ENCODE measurements around the gene ZFAND3.
A peak's percentile ranks its signal among the peaks of the same experiment; 100 is the strongest.

Gene ZFAND3

GRCh38 chr6:38055203-38055589 lies 235.7 kb downstream of the ZFAND3 start:
- no peak for DNase-seq

GRCh38 chr6:38056361-38056760 lies 236.8 kb downstream of the ZFAND3 start:
- DNase-seq, result no peak

GRCh38 chr6:38057994-38058393 lies 238.5 kb downstream of the ZFAND3 start:
- DNase-seq, result peak in 1 of 5 donors; percentile 17

GRCh38 chr6:38062066-38062465 lies 242.5 kb downstream of the ZFAND3 start:
- DNase-seq, result no peak

GRCh38 chr6:38063973-38064372 lies 244.4 kb downstream of the ZFAND3 start:
- no peak for DNase-seq

- no peak for DNase-seq
Observed at GRCh38 chr6:38064431-38064830, 244.9 kb downstream of the ZFAND3 start.

- DNase-seq, result no peak
Observed at GRCh38 chr6:38065734-38066305, 246.3 kb downstream of the ZFAND3 start.

- DNase-seq, result no peak
Observed at GRCh38 chr6:38067263-38067980, 247.9 kb downstream of the ZFAND3 start.

GRCh38 chr6:38068854-38069590 lies 249.5 kb downstream of the ZFAND3 start:
- no peak for DNase-seq

GRCh38 chr6:38077488-38078030 lies 258.0 kb downstream of the ZFAND3 start:
- no peak for DNase-seq

- no peak for DNase-seq
Observed at GRCh38 chr6:38078671-38079070, 259.1 kb downstream of the ZFAND3 start.

- no peak for DNase-seq
Observed at GRCh38 chr6:38079107-38079506, 259.6 kb downstream of the ZFAND3 start.

GRCh38 chr6:38079537-38079936 lies 260.0 kb downstream of the ZFAND3 start:
- no peak for DNase-seq

GRCh38 chr6:38080360-38080759 lies 260.8 kb downstream of the ZFAND3 start:
- no peak for DNase-seq

GRCh38 chr6:38080889-38081288 lies 261.4 kb downstream of the ZFAND3 start:
- no peak for DNase-seq

GRCh38 chr6:38085031-38085430 lies 265.5 kb downstream of the ZFAND3 start:
- DNase-seq, result no peak

GRCh38 chr6:38086346-38086745 lies 266.8 kb downstream of the ZFAND3 start:
- no peak for DNase-seq

GRCh38 chr6:38088010-38088409 lies 268.5 kb downstream of the ZFAND3 start:
- no peak for DNase-seq

GRCh38 chr6:38088829-38089228 lies 269.3 kb downstream of the ZFAND3 start:
- no peak for DNase-seq

- DNase-seq, result no peak
Observed at GRCh38 chr6:38091613-38092012, 272.1 kb downstream of the ZFAND3 start.

- DNase-seq, result no peak
Observed at GRCh38 chr6:38092465-38092864, 272.9 kb downstream of the ZFAND3 start.

- no peak for DNase-seq
Observed at GRCh38 chr6:38092964-38093363, 273.4 kb downstream of the ZFAND3 start.

GRCh38 chr6:38095054-38095453 lies 275.5 kb downstream of the ZFAND3 start:
- DNase-seq, result no peak

- no peak for DNase-seq
Observed at GRCh38 chr6:38099221-38099620, 279.7 kb downstream of the ZFAND3 start.
